Measurements from ENCODE around the gene APOB. TPM values are rescaled to one million over a fixed set of nuclear protein-coding genes. Genes with fewer than 3 reads are reported as not detected.

APOB gene
- total and polyA plus RNA-seq, 2 of the 8 experiments (the other 6 are each of a cell fraction or from before 2014, with no cell fraction given): 0.15 to 0.61 TPM

- CTCF ChIA-PET (ENCODE audit: partially characterized antibody): interaction anchor here (1.3 kb wide), 1 partner anchor 27 kb away, joined by 3 read pairs; no protein-coding TSS in a partner anchor
These were observed 39.6 kb upstream of the APOB start for GRCh38 chr2:21083482-21083881.

More at GRCh38 chr2:21083482-21083881, 39.6 kb upstream of the APOB start:
- no peak overlapping the region for H3K56ac ChIP-seq (replicated peaks; ENCODE audit: insufficient read length, low read depth, low read length)
- no peak overlapping the region for H4K91ac ChIP-seq (replicated peaks; ENCODE audit: insufficient read length, low read length)
- H2BK120ac ChIP-seq (replicated peaks; ENCODE audit: low read depth, low read length): no peak overlapping the region
- DNase-seq (ENCODE audit: low read depth in 1 of 2, low spot score in 2 of 2): no peak
- H3K27ac ChIP-seq (ENCODE audit: low read depth, low read length): no peak overlapping the region
- no peaks in the 10 kb centered on the region for H4K20me1 ChIP-seq (replicated peaks in 1 of 2; ENCODE audit: control insufficient read depth in 1 of 2, insufficient read depth in 2 of 2, low read length in 2 of 2)
- H3K18ac ChIP-seq (ENCODE audit: extremely low read depth, low read length): no peak overlapping the region
- no peaks in the 10 kb centered on the region for H3K79me2 ChIP-seq (ENCODE audit: control insufficient read depth in 1 of 2, insufficient read depth in 2 of 2, low read length in 2 of 2)
- H3K23ac ChIP-seq (ENCODE audit: insufficient read length): no peak overlapping the region
- no peak overlapping the region for H3K4me3 ChIP-seq (ENCODE audit: extremely low read depth in 1 of 4, insufficient read depth in 2 of 4, low read depth in 3 of 4, low read length in 4 of 4)
- FAIRE-seq: no peak
- H2AK5ac ChIP-seq (ENCODE audit: low read depth, low read length): no peak overlapping the region
- H3K14ac ChIP-seq (ENCODE audit: insufficient read length): no peak overlapping the region
- H2BK5ac ChIP-seq (ENCODE audit: low read depth, low read length): no peak overlapping the region
- no peak overlapping the region for H3K4me2 ChIP-seq (ENCODE audit: insufficient read depth in 1 of 2, low read depth in 2 of 2, low read length in 2 of 2)
- no peak for TF ChIP-seq SP2 (IDR thresholded peaks at IDR 0.05; ENCODE audit: low read length)
- TF ChIP-seq KDM5A (IDR thresholded peaks at IDR 0.05; ENCODE audit: low read length): no peak
- TF ChIP-seq TCF12 (IDR thresholded peaks at IDR 0.05; ENCODE audit: low read depth, low read length): no peak
- no peak for TF ChIP-seq EP300 (IDR thresholded peaks at IDR 0.05; ENCODE audit: borderline replicate concordance in 1 of 2, low read depth in 2 of 2, low read length in 2 of 2)
- no peak for TF ChIP-seq USF2 (IDR thresholded peaks at IDR 0.05; ENCODE audit: low read length)
- TF ChIP-seq POU5F1 (IDR thresholded peaks at IDR 0.05; ENCODE audit: low read depth, low read length): no peak
- TF ChIP-seq POLR2AphosphoS5 (IDR thresholded peaks at IDR 0.05; ENCODE audit: low read depth, low read length): no peak
- no peak for TF ChIP-seq CEBPB (IDR thresholded peaks at IDR 0.05; ENCODE audit: low read depth, low read length)
- TF ChIP-seq JUN (IDR thresholded peaks at IDR 0.05; ENCODE audit: low read depth, low read length): no peak
- TF ChIP-seq GABPA (IDR thresholded peaks at IDR 0.05; ENCODE audit: borderline replicate concordance, insufficient read depth, low read length): no peak
- TF ChIP-seq BRCA1 (IDR thresholded peaks at IDR 0.05; ENCODE audit: low read depth, low read length): no peak
- no peak for TF ChIP-seq JUND (IDR thresholded peaks at IDR 0.05; ENCODE audit: low read length)
- H3K79me1 ChIP-seq (ENCODE audit: low read depth, low read length): no peaks in the 10 kb centered on the region
- no peaks in the 10 kb centered on the region for H3K23me2 ChIP-seq (ENCODE audit: low read depth, low read length)
- H4K5ac ChIP-seq (ENCODE audit: insufficient read length, low read depth, low read length): no peak overlapping the region
- no peak overlapping the region for H2BK20ac ChIP-seq (ENCODE audit: low read length)
- H3K9ac ChIP-seq (replicated peaks in 1 of 4; ENCODE audit: extremely low read depth in 1 of 4, low read depth in 3 of 4, low read length in 3 of 4): no peak overlapping the region
- POLR2A ChIA-PET (ENCODE audit: partially characterized antibody): no interaction called here
- no peak overlapping the region for H2BK15ac ChIP-seq (ENCODE audit: low read length)
- no peaks in the 10 kb centered on the region for H3K4me1 ChIP-seq (replicated peaks in 1 of 4; ENCODE audit: control insufficient read depth in 3 of 4, insufficient read depth in 4 of 4, low read length in 3 of 4)
- H2AFZ ChIP-seq (ENCODE audit: low read length): no peak overlapping the region
- H2BK12ac ChIP-seq (ENCODE audit: low read depth, low read length): no peak overlapping the region
- H3K27me3 ChIP-seq (replicated peaks in 1 of 4; ENCODE audit: control insufficient read depth in 3 of 4, extremely low read depth in 1 of 4, insufficient read depth in 3 of 4, low read length in 3 of 4): no peaks in the 10 kb centered on the region
- no peak overlapping the region for H3K4ac ChIP-seq (replicated peaks; ENCODE audit: insufficient read length, low read depth, low read length)
- no peak overlapping the region for H4K8ac ChIP-seq (ENCODE audit: extremely low read depth, insufficient read depth, low read length)
- H3K36me3 ChIP-seq (ENCODE audit: control insufficient read depth in 2 of 4, insufficient read depth in 4 of 4, low read length in 3 of 4): no peaks in the 10 kb centered on the region
- no peaks in the 10 kb centered on the region for H3K9me3 ChIP-seq (ENCODE audit: insufficient read depth in 2 of 2, low read depth in 1 of 2, low read length in 1 of 2)
- WGBS, 2 experiments (ENCODE audit: extremely low coverage in 1 of 2, insufficient coverage in 1 of 2, insufficient read length in 1 of 2, insufficient replicate concordance in 2 of 2, low coverage in 1 of 2, low lambda C conversion rate in 2 of 2, missing lambda C conversion rate in 1 of 2): 100% methylated on average over 1 of the region's 1 CpG; no CpG with 5 or more reads in 1 of the 2 experiments

Measured in H1 (cell line).